Ishikawa (cell line): ENCODE measurements around the gene PIGZ.

Source experiments
- CEBPB ChIP-seq: IDR thresholded peaks from 2 replicates; pipeline ENCODE4 v1.6.1; 2012
- CREB1 ChIP-seq: IDR thresholded peaks from 2 replicates; pipeline ENCODE4 v1.6.1; 2012; ENCODE audit warnings: low read depth
- EGR1 ChIP-seq: IDR thresholded peaks from 2 replicates; pipeline ENCODE4 v1.6.1; 2012
- EP300 ChIP-seq: IDR thresholded peaks from 2 replicates; pipeline ENCODE4 v1.6.1; 2012; ENCODE audit warnings: borderline replicate concordance
- RAD21 ChIP-seq: IDR thresholded peaks from 2 replicates; pipeline ENCODE4 v1.6.1; 2012; ENCODE audit warnings: low read depth
- TF ChIP-seq, protein P1 (sequence below): IDR thresholded peaks from 2 replicates; pipeline ENCODE4 v1.6.1; 2012

DNA sequence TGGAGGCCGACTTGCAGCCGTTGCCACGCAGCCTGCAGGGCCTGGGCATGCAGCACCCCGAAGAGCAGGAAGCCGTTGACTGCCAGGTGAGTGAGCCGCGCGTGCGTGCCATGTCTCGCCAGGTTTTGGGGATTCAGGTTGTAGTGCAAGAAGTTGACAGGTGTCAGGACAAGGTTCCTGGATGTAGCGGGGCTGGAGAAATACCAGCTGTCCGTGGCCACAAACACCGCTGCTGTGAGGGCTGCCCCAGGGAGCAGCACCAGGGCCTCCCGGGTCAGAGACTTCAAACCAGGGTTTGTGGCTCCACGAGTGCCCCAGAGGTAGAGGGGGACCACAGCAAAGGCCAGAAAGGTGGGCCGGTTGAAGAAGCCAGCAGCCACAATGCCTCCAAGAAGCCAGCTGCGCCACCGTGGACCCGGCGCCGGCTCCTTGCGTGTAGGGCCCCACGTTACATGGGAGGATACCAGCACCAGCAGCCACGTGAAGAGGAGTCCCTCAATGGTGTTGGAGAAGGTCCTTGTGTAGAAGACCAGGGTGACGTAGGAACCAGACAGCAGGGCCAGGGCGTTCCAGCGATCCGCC lies 20.7 kb downstream of the PIGZ start:
- no peak for TF ChIP-seq EP300
- TF ChIP-seq RAD21: no peak
- no peak for TF ChIP-seq CREB1
- TF ChIP-seq, protein P1, sequence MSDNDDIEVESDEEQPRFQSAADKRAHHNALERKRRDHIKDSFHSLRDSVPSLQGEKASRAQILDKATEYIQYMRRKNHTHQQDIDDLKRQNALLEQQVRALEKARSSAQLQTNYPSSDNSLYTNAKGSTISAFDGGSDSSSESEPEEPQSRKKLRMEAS: no peak
- TF ChIP-seq EGR1: no peak
- no peak for TF ChIP-seq CEBPB
